HG03469 (cell line): ENCODE results near the gene DVL2.

Source experiments
- ATAC-seq: cut with Tn5 transposase; IDR thresholded peaks from one replicate; pipeline ENCODE4 v1.9.1; 2021; ENCODE audit warnings: mild to moderate bottlenecking, moderate library complexity, moderate number of reproducible peaks; ENCODE audit not compliant: unreplicated experiment

The DVL2 gene

DNA sequence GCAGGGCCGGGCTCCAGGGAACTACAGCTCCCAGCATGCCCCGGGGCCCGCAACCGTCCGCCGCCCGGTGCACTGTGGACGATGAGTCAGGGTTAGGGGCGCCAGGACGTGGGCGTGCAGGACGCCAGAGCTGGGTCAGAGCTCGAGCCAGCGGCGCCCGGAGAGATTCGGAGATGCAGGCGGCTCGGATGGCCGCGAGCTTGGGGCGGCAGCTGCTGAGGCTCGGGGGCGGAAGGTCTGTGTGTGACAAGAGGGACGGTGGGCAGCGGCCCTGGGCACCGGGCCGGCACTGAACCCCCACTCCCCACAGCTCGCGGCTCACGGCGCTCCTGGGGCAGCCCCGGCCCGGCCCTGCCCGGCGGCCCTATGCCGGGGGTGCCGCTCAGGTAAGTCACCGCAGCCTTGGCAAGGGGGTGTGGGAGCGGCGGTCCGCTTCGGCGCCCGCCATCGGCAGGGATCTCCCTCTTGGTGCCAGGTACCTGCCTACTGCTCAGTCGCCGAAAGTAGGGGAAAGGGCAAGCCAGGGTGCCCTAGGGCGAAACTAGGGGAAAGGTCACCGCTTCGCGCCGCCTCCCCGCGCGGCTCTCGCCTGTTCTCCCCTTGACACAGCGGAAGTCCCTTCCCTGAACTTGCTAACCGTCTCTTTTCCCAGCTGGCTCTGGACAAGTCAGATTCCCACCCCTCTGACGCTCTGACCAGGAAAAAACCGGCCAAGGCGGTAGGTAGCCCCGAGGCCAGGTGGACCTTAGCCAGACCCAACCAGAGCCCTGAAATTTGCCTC lies 14.3 kb downstream of the DVL2 start, which contains the start of the genes ACADVL and DLG4:
TSS of gene ACADVL (plus strand) at position 127 of the 781 bp plus-strand sequence. CDS start at position 174, 47 bp downstream.
TSS of gene DLG4 (minus strand) at position 25 of the 781 bp plus-strand sequence.
- ATAC-seq = no peak

- no peak for ATAC-seq
These were observed 15.0 kb downstream of the DVL2 start for GRCh38 chr17:7219229-7219811.

- ATAC-seq = no peak
These were observed 15.6 kb downstream of the DVL2 start for GRCh38 chr17:7218758-7219157.

DNA sequence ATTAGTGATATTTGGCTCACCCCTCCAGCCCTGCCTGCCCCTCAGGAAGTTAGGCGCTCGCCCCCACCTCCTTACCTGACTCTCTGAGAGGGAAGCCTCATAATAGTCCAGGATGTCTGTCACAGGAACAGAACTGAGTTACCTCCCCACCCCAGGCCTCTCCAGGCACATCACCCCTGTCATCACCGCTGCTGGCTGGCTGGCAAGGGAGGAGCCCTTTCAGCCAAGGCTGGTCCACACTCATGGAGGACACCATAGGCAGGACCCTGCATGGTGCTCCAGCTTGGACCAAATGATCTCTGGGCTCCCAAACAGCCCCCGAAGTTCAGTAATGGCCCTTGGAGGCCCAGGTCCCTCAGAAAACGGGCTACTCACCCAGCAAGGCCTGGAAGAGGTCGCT lies 16.2 kb downstream of the DVL2 start:
- ATAC-seq = no peak

- ATAC-seq = no peak
These were observed 17.0 kb downstream of the DVL2 start for GRCh38 chr17:7217113-7217987.

DNA sequence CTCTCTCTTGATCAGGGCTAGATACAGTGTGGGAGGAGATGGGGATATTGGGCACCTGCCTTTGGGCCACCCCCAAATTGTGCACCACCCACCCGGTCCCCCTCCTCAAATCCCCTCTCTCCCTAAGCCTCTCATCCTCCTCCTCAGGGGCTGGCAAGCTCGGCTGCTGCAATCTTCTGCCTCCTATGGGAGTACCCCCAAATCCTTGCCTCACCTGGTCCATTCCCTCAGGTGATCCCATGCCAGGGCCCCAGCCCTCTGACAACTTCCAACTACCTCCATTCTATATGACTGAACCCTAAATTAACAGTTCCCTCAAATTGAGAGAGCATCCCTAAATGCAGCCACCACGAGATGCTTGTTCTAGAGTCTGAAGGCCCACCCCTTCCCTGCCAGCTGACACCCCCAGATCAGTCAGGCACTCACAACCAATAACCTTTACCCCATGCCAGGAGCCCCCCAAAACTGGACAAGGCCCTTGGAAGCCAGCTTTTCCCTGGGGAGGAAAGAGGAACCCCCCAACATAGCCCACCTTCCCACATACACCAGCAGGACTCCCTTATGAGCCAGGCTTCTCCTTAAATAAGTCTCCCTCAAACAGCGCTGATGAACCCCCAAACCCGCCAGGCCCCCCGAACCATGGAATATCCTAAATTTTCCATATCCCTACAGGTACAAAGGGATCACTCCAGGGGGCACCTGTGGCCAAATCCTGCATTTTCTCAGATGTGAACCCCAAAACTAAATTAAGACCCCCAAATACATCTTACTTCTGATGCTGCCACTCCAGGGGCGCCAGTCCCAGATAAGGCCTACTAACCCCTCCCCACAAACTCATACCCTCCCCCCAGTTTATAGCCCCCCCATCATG lies 17.8 kb downstream of the DVL2 start:
- ATAC-seq = no peak

GRCh38 chr17:7215652-7216180 lies 18.6 kb downstream of the DVL2 start:
- no peak for ATAC-seq

DNA sequence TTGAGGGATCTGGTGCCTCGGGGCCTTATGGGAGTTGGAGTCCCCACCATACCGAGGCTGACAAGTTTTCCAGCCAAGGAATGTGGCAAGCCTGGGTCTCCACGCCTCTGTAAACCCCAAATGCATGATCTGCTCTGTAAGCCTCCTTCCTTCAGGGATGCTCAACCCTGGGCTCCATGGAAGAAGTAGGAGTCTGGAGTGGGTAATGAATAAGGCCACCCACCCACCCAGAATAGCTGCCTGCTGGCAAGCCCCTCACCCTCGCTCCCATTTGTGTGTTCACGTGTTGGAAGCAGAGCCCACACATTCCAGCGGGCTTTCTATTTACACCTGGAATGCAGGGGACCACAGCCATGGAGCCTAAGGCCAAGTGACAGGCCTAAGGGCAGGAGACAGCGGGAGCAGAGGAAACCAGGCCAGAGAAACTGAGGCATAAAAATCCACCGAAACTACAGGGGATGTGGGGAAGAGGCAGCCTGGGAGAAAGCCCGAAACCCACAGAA lies 19.1 kb downstream of the DVL2 start:
- no peak for ATAC-seq

DNA sequence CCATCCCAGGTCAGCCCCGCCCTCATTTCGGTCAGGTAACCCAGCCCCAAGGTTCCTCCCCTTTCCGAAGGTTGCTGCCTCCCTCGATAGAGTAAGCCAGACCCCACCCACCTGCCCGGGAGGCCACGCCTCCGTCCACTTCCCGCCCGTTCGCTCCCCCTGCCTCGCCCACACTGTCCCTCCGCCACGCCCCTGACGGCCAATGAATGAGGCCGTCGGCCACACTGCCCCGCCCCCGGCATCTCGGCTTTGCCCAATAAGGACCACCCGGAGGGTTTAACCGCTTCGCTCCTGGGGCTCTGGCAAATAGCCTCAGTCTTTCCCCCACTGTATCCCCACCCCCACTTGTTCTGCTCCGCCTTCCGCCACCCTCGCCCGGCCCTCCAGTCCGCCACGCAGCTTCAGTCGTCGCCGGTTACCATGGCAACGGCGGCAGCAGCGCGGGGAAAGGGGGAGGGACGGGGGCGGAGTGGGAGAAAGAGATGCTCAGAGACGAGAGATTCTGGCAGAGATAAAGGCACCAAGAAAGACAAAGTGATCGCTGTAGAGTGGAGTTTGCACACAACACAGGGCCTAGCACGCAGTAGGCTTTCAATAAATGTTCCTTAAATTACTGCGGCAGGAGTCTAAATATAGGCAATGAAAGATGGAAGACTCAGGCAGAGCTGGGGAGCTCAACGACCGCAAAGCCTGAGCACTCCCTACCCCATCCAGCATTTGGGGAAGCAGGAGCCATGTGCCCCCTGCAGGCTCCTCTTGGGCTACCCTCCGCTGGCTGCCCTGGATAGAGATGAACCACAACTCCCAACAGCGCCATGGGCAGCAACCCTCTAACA lies 19.8 kb downstream of the DVL2 start:
- ATAC-seq = peak; percentile 44

GRCh38 chr17:7213895-7214299 lies 20.4 kb downstream of the DVL2 start:
- no peak for ATAC-seq

- no peak for ATAC-seq
These were observed 22.6 kb downstream of the DVL2 start for GRCh38 chr17:7211491-7212273.

- ATAC-seq = no peak
These were observed 25.4 kb downstream of the DVL2 start for GRCh38 chr17:7208754-7209460.

GRCh38 chr17:7208027-7208571 lies 26.2 kb downstream of the DVL2 start:
- no peak for ATAC-seq

GRCh38 chr17:7207120-7208001 lies 27.0 kb downstream of the DVL2 start:
- no peak for ATAC-seq

GRCh38 chr17:7205561-7205960 lies 28.8 kb downstream of the DVL2 start:
- no peak for ATAC-seq

GRCh38 chr17:7204828-7205461 lies 29.4 kb downstream of the DVL2 start:
- peak; percentile 64 for ATAC-seq
